GM12874 (cell line): ENCODE data around the gene UBL4A.

Source experiments
- TF ChIP-seq, protein P1 (sequence below): IDR thresholded peaks from 2 replicates; pipeline ENCODE4 v1.5.1; 2011; ENCODE audit warnings: low read depth, mild to moderate bottlenecking, control low read depth, low read length, moderate library complexity; ENCODE audit not compliant: insufficient read depth

Gene UBL4A

DNA sequence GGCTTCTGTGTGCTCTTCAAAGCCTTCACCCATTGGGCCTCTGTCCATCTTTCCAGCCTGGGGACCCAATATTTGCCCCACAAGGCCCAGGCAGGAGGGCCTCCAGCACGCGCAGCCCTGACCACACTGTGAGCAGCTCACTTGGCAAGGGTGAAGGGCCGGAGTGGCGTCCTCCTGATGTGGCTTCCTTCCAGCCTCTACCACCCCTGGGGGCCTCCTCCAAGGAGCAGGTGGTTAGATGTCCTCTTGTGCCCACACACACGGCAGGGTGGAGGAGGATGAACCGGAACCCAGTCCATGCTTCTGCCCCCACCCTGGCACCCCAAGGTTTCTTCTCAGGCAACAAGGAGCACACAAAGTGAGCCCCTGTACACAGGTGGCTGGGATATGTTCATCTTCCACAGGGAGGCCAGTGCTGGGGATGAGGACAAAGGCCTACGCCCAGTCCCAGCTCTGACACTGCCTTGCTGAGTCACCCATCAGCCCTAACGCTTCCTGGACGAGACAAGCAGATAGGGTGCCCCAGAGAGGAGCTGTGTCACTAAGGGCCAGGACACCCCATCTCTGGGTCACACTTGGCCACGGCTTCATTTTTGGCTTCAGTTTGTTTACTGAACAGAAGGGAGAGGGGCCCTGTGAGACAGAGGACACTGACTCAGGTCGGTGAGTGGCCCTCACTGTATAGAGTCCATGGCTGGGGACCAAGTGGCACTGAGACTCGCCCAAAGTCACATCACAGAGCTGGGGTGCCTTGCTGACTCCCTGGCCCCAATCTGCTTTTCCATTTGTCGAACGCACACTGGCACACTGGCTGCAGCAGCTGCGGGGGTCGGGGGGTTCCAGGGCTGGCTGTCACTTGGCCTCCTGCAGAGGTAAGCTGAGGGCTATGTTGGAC, 1.9 kb downstream of the UBL4A start:
- TF ChIP-seq, protein P1, sequence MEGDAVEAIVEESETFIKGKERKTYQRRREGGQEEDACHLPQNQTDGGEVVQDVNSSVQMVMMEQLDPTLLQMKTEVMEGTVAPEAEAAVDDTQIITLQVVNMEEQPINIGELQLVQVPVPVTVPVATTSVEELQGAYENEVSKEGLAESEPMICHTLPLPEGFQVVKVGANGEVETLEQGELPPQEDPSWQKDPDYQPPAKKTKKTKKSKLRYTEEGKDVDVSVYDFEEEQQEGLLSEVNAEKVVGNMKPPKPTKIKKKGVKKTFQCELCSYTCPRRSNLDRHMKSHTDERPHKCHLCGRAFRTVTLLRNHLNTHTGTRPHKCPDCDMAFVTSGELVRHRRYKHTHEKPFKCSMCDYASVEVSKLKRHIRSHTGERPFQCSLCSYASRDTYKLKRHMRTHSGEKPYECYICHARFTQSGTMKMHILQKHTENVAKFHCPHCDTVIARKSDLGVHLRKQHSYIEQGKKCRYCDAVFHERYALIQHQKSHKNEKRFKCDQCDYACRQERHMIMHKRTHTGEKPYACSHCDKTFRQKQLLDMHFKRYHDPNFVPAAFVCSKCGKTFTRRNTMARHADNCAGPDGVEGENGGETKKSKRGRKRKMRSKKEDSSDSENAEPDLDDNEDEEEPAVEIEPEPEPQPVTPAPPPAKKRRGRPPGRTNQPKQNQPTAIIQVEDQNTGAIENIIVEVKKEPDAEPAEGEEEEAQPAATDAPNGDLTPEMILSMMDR, result no peak

DNA sequence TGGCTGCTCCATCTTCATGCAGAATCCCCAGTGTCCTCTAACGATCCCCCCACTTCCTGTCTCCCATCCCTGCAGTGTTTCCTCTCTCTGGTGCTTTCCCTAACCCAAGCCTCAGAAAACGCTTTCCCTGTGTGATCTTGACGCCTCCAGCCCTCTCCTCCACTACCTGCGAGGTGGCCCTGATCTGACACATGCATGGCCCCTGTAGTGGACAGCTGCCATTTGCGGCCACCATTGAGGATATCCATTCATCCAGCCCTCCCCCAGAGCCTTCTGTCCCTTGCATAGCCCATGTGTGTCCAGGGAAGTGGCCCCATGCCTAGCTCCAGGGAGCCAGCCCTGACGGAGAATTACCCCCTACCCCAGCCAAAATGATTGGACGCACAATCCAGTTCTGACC, 3.1 kb downstream of the UBL4A start:
- TF ChIP-seq, protein P1, result no peak

DNA sequence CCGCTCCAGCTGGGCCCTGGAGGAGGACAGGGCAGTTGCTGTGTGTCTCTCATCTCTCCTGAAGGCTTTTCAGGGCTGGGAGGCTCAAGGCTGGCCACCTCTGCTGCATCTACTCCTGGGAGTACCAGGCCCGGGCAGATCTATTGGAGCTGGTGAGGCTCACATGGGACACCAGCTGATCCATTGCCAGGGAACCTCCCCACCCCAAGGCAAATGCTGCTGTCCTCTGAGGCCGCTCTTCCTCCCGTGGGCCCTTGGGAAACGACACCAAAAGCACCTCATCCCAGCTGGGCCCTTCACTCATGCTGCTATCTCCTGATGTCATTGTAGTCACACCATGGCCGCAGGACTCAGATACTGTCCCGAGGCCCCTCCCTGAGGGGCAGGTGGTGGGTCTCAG, 3.6 kb downstream of the UBL4A start:
- TF ChIP-seq, protein P1, result no peak

DNA sequence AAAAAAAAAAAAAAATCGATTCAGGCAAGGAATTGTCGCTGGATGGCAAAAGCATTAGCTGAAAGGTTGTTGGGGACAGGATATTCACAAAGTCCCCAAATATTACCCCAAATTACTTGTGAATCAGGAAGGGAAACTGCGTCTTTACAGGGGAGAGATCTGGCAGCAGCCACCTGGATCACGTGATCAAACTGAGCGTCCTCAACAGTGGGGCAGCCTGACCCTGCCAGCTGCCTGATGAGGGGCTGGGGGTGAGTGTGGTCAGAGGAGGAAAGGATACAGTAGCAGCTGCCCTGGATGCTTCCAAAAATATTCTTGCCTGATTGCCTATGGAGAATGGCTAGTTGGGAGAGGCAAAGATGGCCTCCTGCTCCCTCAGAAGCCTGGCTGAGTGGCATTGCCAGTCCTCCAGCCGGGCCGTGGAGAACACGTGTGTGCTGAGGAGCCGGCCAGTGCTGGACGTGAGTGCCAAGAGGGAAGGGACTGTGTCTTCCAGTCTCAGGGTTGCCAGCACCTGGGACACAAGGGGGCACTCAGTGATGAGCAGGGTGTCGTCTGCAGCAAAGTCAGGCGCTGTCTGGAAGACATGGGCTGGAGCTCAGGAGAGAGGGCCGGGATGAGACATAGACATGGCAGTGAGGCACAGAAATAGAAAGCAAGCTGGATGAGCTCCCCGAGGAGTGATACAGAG, 4.4 kb downstream of the UBL4A start:
- TF ChIP-seq, protein P1, result no peak

DNA sequence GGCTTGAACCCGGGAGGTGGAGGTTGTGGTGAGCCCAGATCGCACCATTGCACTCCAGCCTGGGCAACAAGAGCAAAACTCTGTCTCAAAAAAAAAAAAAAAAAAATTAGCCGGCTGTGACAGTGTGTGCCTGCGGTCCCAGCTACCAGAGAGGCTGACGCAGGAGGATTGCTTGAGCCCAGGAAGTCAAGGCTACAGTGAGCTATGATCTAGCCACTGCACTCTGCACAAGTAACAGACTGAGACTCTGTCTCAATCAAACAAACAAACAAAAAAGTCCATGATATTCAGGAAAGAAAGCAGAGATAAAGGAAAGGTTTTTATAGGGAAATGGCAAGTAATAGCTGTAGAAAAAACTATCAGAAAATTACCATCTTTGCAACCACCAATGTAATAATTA, 5.2 kb downstream of the UBL4A start:
- TF ChIP-seq, protein P1, result no peak

DNA sequence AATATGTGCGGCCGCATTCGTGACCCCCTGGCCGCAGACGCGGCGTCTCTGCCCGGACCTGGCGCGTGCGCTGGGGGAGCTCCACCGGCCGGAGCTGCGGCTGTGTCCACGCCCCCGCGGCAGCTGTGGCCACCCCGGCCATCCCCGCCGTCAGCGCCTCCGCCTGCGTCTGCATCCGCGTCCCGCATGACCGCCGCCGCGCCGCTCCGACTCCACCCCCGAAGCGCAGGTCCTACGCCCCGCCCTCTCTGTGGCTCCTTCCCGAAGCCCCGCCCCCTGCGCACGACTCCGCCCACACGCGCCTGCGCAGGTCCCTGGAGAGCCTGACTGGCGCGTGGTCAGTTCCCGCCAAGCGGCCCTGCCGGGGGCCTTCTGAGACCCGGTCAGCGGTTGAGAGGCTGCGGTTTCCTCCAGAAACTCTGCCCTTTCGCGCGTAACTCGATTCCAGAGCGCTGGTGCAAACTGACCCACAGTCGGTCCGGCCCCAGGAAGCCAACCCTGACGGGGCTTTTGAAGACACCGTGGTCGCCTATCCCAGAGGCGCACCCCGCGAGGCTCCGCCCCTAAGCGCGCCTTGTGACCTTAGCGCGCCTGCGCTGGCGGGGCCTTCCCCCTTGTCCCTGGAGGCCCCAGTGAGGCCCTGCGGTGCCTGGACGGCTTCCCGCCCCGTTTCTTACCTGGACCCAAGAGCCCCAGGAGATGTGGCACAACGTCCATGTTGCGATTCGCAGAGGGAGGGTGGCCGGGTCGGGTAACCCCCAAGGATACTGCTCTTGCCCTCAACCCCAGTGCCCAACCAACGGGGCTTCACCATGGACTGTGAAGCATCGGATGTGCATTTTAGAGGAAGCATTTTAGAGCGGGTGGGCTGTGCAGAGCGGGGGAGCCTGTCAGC, 7.4 kb downstream of the UBL4A start, which contains the start of gene LAGE3:
TSS of gene LAGE3 (minus strand) at position 554 of the 895 bp plus-strand sequence. CDS start at position 188, 366 bp downstream.
- TF ChIP-seq, protein P1, result no peak
